Tibial artery (tissue), 4 donors: ENCODE data around the gene NECAB3.
"Not testable (repeated sequence)": the region's sequence is repeated elsewhere in the genome, so short reads cannot be mapped to it uniquely, and the experiment has no call there.

Source experiments
- DNase-seq, 2 donors: peaks; one replicate each; pipeline ENCODE4 v3.0.0-alpha.2; 2019
- H3K27ac ChIP-seq, 2 donors: fragments of 200-600 bp; sonication (generic) in 1 of 2; 1 replicate in 1 of 2; 2 replicates in 1 of 2; pipeline ENCODE4 v1.5.1; 2018 to 2019; ENCODE audit warnings: mild to moderate bottlenecking in 1 of 2
- H3K27me3 ChIP-seq, 2 donors: fragments of 200-600 bp; sonication (generic) in 1 of 2; one replicate each; pipeline versions ENCODE4 v1.5.1 to v1.6.0; 2016 to 2019
- H3K36me3 ChIP-seq, 3 donors: fragments of 200-600 bp; sonication (generic) in 2 of 3; one replicate each; pipeline ENCODE4 v1.5.1; 2016 to 2019; ENCODE audit warnings: mild to moderate bottlenecking in 2 of 3
- H3K4me1 ChIP-seq, 4 donors: fragments of 200-600 bp; sonication (generic) in 2 of 4; 1 replicate in 3 of 4; 2 replicates in 1 of 4; pipeline ENCODE4 v1.5.1; 2016 to 2019
- H3K4me3 ChIP-seq, 2 donors: fragments of 200-600 bp; sonication (generic) in 1 of 2; 1 replicate in 1 of 2; 2 replicates in 1 of 2; pipeline ENCODE4 v1.5.1; 2018 to 2019; ENCODE audit warnings: mild to moderate bottlenecking in 2 of 2
- H3K9me3 ChIP-seq, 3 donors: fragments of 200-600 bp; sonication (generic) in 1 of 3; one replicate each; pipeline ENCODE4 v1.5.1; 2016 to 2019
- intact Hi-C: fragments of 100-400 bp; cut with DNase I; formaldehyde crosslinking; loops from one replicate; pipeline ENCODE4 v1.15.0; 2023; ENCODE audit warnings: low total_unique reads
- TF ChIP-seq, protein P1 (sequence below), 2 experiments: fragments of 200-600 bp in 1 of 2; fragments of 450-650 bp in 1 of 2; IDR thresholded peaks; one replicate each; pipeline ENCODE4 v1.5.1; 2017 to 2019; ENCODE audit warnings: antibody characterized with exemption in 2 of 2, mild to moderate bottlenecking in 1 of 2, moderate library complexity in 1 of 2

Gene NECAB3

DNA sequence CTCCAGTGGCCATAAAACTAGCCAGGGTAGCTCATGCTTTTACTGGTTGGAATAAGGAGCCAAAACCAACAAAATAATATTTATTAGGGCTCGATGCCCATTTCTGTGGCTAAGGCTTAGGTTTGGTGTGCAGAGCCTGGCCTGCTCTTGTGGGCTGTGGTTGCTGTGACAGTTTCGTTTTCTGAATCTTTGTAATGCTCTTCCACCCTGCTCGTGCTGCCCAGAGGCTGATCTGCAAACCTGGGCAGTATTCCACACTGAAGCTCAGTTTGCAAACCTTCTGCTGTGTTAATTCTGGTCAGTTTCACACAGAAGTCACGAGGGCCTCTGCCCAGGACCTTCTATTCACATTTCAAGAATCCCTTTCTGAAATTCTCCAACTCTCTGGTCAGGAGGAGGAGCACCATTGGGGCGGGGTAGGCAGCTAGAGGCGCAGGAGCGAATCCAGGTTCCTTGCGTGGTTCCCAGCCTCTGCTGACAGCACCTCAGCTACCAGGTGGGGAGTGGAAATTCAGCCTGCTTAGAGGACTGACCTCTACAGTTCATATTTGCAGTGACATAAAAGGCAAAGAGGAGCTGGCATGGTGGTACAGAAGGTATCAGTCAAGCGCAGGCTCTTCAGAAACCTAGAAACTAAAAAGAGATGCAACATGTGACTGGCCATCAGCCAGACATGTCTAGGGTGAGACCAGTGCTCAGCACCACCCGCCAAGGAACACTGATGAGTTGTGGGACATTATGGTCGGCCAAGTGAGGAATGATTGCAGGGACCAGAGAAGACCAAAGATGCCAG lies 26.4 kb downstream of the NECAB3 start:
- H3K4me1 ChIP-seq: peaks cover 0 to 41% (median 29%) of the 10 kb centered on the region in 4 donors
- H3K27me3 ChIP-seq: no peaks in the 10 kb centered on the region
- H3K27ac ChIP-seq: peak overlapping the region; percentile 65 to 80
- no peaks in the 10 kb centered on the region for H3K9me3 ChIP-seq
- TF ChIP-seq, protein P1, sequence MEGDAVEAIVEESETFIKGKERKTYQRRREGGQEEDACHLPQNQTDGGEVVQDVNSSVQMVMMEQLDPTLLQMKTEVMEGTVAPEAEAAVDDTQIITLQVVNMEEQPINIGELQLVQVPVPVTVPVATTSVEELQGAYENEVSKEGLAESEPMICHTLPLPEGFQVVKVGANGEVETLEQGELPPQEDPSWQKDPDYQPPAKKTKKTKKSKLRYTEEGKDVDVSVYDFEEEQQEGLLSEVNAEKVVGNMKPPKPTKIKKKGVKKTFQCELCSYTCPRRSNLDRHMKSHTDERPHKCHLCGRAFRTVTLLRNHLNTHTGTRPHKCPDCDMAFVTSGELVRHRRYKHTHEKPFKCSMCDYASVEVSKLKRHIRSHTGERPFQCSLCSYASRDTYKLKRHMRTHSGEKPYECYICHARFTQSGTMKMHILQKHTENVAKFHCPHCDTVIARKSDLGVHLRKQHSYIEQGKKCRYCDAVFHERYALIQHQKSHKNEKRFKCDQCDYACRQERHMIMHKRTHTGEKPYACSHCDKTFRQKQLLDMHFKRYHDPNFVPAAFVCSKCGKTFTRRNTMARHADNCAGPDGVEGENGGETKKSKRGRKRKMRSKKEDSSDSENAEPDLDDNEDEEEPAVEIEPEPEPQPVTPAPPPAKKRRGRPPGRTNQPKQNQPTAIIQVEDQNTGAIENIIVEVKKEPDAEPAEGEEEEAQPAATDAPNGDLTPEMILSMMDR (IDR thresholded peaks at IDR 0.05): no peak
- peak overlapping the region; percentile 33 to 39 for H3K4me3 ChIP-seq
- intact Hi-C loops: no loop called here
- DNase-seq: peak; percentile 47 to 82
- peaks cover 10 to 31% (median 19%) of the 10 kb centered on the region in 3 donors for H3K36me3 ChIP-seq

DNA sequence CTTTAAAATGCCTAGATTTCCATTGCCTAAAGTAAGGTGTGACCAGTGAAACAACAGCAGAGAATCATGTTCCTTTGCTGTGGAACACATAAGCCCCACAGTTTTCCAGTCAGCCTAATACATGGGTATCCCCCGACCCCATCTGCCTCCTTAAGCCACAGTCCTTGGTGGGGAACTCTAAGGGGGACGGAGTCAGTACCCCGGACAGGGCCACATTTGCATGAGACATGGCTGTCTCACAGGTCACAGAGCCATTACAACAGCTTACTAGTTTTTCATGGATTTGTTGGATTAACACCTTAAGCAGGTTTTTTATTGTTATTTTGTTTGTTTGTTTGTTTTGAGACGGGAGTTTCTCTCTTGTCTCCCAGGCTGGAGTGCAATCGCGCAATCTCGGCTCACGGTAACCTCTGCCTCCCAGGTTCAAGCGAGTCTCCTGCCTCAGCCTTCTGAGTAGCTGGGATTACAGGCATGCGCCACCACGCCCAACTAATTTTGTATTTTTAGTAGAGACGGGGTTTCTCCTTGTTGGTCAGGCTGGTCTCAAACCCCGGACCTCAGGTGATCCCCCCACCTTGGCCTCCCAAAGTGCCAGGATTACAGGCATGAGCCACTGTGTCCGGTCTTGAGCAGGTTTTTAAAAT lies 27.1 kb downstream of the NECAB3 start:
- Histone ChIP-seq H3K36me3 (peaks cover 10 to 37% (median 19%) of the 10 kb centered on the region in 3 donors), H3K4me1 (peaks cover 0 to 41% (median 29%) of the 10 kb centered on the region in 4 donors), H3K4me3 (peak overlapping the region; percentile 33 to 39), H3K27ac (peak overlapping the region; percentile 65 to 80)
- DNase-seq, H3K27me3 ChIP-seq, H3K9me3 ChIP-seq, intact Hi-C loops: not testable (repeated sequence)

DNA sequence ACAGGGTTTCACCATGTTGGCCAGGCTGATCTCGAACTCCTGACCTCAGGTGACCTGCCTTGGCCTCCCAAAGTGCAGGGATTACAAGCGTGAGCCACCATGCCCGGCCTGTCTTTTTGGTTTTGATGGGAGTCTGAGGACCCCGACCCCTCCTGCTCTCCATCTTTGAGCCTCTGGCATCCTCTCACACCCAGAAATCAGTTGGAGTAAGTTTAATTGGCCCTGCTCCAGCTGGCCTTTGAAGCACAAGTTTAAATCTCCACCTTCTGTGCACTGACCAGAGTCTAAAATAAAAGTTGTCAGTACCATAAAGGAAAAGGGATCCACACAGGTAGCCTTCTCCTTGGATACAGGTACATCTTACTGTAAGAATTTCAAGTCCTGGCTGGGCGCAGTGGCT lies 28.0 kb downstream of the NECAB3 start:
- TF ChIP-seq, protein P1 (IDR thresholded peaks at IDR 0.05): no peak
- H3K4me3 ChIP-seq: no peak overlapping the region
- H3K27ac ChIP-seq: no peak overlapping the region
- no peaks in the 10 kb centered on the region for H3K27me3 ChIP-seq
- DNase-seq: no peak
- H3K36me3 ChIP-seq: peaks cover 14 to 46% (median 19%) of the 10 kb centered on the region in 3 donors
- intact Hi-C loops: no loop called here
- peaks cover 0 to 36% (median 29%) of the 10 kb centered on the region in 4 donors for H3K4me1 ChIP-seq
- no peaks in the 10 kb centered on the region for H3K9me3 ChIP-seq

DNA sequence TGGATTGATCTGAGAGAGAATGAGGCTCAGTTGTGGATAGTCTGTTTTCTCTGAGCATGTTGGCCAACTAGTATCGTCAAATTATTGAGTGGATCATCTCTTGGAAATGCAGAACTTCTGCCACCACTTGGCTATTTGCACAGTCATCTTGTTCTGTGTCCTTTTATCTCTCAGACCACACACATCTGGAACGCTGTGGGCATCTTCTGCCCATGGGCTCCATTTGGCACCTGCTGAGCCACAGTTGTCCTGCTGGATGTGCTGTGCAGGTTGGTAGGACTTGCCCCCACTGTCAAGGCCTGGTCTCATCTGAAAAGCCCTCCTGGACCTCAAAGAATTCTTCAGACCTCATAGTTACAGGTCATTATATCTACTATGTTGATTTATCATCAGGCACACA lies 28.8 kb downstream of the NECAB3 start:
- peaks cover 0 to 36% (median 29%) of the 10 kb centered on the region in 4 donors for H3K4me1 ChIP-seq
- no peaks in the 10 kb centered on the region for H3K9me3 ChIP-seq
- no peak overlapping the region for H3K4me3 ChIP-seq
- H3K27ac ChIP-seq: no peak overlapping the region
- H3K36me3 ChIP-seq: peaks cover 19 to 54% (median 26%) of the 10 kb centered on the region in 3 donors
- H3K27me3 ChIP-seq: no peaks in the 10 kb centered on the region
- intact Hi-C loops: no loop called here
- TF ChIP-seq, protein P1 (IDR thresholded peaks at IDR 0.05): no peak
- DNase-seq: no peak

DNA sequence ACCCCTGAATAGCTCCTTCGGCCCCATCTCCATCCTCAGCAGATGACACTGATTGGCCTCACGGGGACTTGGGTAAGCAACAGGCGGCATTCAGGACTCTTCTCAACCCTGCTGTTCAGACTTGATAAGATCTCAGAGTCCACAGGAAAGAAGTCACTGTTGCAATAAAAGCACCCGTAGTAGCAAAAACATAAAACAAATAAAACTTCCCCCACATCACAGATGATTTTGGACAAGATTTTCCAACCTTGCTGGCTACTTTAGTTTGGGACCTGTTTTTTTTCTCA lies 29.2 kb downstream of the NECAB3 start:
- H3K27me3 ChIP-seq: no peaks in the 10 kb centered on the region
- H3K4me3 ChIP-seq: no peak overlapping the region
- no peaks in the 10 kb centered on the region for H3K9me3 ChIP-seq
- TF ChIP-seq, protein P1 (IDR thresholded peaks at IDR 0.05): no peak
- no peak overlapping the region for H3K27ac ChIP-seq
- intact Hi-C loops: no loop called here
- peaks cover 0 to 36% (median 29%) of the 10 kb centered on the region in 4 donors for H3K4me1 ChIP-seq
- H3K36me3 ChIP-seq: peaks cover 23 to 58% (median 30%) of the 10 kb centered on the region in 3 donors
- no peak for DNase-seq
